Stimulated activated CD4-positive, alpha-beta T cell treated with anti-CD3 and anti-CD28 coated beads, Interleukin-12 subunit alpha, Interleukin-12 subunit beta, amount 100 ng/mL, for 48 hours (primary cell): ENCODE measurements around the gene TIMM44.
"Not testable (repeated sequence)": the region's sequence is repeated elsewhere in the genome, so short reads cannot be mapped to it uniquely, and the experiment has no call there.

Source experiments
- DNase-seq, 3 donors: peaks; one replicate each; pipeline ENCODE4 v3.0.0-alpha.2; 2020; ENCODE audit warnings: low read depth in 2 of 3, low spot score in 1 of 3

The TIMM44 gene

DNA sequence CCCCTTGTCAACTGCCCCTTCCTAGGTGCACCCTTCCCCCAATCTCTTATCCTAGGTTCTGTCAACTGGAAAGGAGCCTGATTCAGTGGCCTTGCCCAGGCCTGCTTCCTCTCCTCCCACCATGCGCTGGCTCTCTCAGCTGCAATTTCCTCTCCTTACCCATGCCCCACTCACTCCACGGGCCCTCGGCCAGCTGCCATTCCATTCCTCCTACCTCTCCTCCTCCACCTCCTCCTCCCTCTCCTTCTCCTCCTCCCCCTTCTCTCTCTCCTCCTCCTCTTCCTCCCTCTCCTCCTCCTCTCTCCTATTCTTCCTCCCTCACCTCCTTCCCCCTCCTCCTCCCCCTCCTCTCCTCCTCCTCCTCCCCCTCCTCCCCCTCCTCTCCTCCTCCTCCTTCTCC lies 9.6 kb upstream of the TIMM44 start:
- no peak for DNase-seq

DNA sequence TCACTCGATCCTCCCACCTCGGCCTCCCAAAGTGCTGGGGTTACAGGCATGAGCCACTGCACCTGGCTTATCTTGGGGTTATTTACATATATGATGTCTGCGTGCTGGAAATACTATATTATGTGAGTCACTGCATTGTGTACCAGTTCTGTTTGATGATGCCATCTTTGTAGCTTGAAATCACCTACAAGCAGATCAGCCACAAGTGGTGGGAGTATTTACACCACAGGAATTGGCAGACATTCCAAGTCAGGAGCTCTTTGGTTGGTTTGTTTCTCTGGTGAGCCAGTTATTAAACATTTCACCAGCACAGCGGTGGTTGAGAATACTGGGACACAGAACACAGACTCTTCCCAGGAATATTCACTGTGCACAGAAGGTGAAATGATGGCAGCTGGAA lies 4.5 kb upstream of the TIMM44 start:
- DNase-seq = no peak

GRCh38 chr19:7944177-7944761 lies 803 bp upstream of the TIMM44 start:
- DNase-seq = peak; percentile 78 to 90 (median 80)

DNA sequence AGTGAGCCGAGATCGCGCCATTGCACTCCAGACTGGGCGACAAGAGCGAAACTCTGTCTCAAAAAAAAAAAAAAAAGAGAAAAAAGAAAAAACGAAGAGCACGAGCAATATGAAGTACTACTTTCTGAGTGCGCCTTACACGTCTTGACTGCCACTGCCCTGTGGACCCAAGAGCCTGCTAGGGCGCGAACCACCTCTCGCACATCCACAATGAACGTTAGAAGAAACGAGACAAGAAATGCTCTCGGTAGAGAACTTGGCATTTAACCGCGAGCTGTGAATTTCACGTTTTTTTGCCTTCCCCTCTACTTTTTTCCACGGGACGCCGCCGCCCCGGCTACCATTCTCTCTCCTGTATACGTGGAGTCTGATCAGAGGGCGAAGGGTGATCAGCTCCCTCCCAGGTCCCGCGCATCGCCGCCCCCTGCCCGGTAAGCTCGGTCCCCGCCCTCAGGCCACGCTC lies 454 bp downstream of the TIMM44 start:
- no peak for DNase-seq

- DNase-seq = no peak
Observed at GRCh38 chr19:7941895-7942596, 1.4 kb downstream of the TIMM44 start.

GRCh38 chr19:7940841-7941240 lies 2.6 kb downstream of the TIMM44 start:
- no peak for DNase-seq

DNA sequence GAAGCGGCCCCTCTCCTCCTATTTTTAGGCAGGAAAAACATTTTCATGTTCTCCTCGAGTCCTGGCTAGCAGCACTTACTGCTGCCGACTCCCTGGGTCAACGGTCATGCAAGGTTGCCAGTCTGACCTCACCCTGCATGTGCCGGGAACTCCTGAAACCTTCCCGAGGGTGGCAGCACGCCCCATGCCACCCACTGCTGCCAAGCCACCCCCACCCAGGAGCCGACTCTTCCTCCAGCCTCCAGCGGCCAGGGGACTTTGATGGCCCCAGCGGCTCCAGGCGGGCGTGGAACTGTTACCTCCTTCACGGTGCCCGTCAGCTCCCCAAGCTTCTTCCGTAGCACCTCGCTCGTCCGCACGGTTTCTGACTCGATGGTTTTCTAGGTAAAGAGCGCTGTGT lies 8.7 kb downstream of the TIMM44 start:
- DNase-seq = no peak

- DNase-seq = no peak
Observed at GRCh38 chr19:7933828-7934725, 9.4 kb downstream of the TIMM44 start.

DNA sequence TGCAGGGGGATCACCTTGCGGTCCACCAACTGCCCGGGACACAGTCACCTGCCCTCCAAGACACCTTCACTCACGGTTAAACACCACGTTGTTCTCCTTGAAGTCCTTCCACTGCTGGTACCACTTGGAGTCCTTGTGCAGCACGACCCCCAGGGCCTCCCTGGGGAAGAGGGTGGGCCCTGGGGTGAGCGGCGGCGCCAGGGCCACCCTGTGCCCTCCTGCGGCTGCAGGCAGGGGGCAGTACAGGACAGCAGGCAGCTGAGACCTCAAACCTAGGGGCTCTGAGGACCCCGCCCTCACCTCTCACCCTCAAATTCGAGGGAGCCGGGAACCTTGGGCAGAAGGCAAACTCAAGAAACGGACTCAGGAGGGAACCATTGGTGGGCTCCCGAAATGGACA lies 10.1 kb downstream of the TIMM44 start:
- no peak for DNase-seq

DNA sequence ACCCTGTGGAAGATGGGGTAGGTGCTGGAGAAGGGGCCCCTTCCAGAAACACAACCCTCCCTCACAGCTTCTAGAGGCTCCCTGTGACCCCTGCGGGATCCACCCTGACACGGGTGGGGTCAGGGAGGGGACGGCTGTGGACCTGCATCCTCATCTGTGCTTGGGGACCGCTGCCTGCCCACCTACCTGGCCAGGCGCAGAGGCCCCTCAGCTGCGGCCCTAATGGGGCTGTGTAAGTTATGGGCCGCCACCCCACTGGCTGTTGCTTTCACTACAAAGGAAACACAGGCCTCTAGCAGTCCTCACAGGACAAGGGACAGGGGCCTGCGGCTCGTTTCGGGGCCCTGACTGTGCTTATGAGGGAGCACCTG lies 10.6 kb downstream of the TIMM44 start:
- no peak for DNase-seq

GRCh38 chr19:7932276-7932929 lies 11.1 kb downstream of the TIMM44 start:
- DNase-seq = no peak

GRCh38 chr19:7931221-7932061 lies 12.0 kb downstream of the TIMM44 start:
- no peak for DNase-seq

- DNase-seq = no peak
Observed at GRCh38 chr19:7930765-7931164, 12.7 kb downstream of the TIMM44 start.

DNA sequence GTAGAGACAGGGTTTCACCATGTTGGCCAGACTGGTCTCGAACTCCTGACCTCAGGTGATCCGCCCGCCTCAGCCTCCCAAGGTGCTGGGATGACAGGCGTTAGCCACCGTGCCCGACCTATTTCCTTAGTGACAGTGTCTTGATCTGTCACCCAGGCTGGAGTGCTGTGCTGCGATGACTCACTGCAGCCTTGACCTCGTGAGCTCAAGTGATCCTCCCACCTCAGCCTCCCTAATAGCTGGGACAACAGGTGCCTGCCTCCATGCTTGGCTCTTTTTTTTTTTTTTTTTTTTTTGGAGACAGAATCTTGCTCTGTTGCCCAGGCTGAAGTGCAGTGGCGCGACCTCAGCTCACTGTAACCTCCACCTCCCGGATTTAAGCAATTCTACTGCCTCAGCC lies 13.4 kb downstream of the TIMM44 start:
- DNase-seq = not testable (repeated sequence)

DNA sequence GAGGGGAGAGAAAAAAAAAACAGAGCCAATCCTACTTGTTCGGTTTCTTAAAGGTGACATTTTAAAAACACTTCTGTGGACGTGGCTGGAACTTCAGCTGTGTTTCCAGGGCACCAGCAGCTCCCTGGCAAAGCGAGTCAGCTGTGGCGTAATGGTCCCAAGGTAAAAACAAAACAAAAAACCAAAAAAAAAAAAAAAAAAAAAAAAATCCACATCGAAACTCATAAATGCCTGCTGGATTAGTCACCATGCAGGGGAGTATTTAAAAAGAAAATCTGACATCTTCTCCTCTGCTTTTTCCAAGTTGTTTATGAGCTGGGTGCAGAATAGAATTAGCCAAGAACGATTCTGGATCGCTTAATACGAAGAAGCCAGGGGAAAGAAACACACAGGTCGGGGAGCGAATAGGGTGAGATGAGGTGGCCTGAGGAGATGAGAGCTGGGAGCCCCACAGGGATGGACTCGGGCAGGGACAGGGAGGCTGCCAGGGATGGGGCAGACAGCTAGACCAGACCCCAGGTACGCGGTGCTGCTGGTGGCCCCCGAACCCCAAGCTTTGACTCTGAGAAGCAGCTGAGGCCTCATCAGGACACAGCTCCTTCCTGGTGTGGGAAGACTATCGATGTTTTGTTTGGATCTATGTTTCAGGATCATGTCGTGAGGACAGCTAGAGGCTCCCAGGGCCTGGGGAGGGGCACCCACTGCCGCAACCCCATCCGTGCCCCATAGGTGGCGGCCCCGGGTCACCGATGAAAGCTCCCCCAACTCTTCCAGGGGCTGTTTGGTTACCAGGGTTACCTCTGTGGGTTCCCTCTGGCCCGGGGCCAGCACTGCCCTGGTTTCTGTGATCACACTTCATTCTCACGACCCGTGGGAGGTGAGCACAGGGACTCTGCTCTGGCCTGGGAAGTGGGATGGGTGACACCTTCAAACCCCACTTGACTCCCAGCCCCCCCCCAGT lies 14.4 kb downstream of the TIMM44 start:
- peak; percentile 46 to 59 (median 52) for DNase-seq

GRCh38 chr19:7928334-7928706 lies 15.1 kb downstream of the TIMM44 start:
- DNase-seq = no peak

- no peak for DNase-seq
Observed at GRCh38 chr19:7927605-7928333, 15.7 kb downstream of the TIMM44 start.

GRCh38 chr19:7926727-7927604 lies 16.5 kb downstream of the TIMM44 start:
- no peak for DNase-seq
